ENCODE data around the gene RYR2.

RYR2 gene

GRCh38 chr1:237383791-237384190 is 341.8 kb downstream of the RYR2 start:
- no peak for DNase-seq (ENCODE audit: low spot score)
- in situ Hi-C loops (cut with MboI; ENCODE audit: low pct_unique_long_range_greater_than_20kb, low sequenced_read_pairs, unreplicated experiment): loop anchor here (25.0 kb wide), 1 partner anchor 1271 kb away; no protein-coding TSS in a partner anchor
- no peak for TF ChIP-seq CTCF (IDR thresholded peaks at IDR 0.05; ENCODE audit: extremely low read depth, insufficient read depth, missing control alignments)

GRCh38 chr1:237384213-237384612 is 342.2 kb downstream of the RYR2 start:
- in situ Hi-C loops (cut with MboI; ENCODE audit: low pct_unique_long_range_greater_than_20kb, low sequenced_read_pairs, unreplicated experiment): loop anchor here (25.0 kb wide), 1 partner anchor 1272 kb away; no protein-coding TSS in a partner anchor

GRCh38 chr1:237386362-237387143 is 344.6 kb downstream of the RYR2 start:
- peak; percentile 26 for DNase-seq (ENCODE audit: low spot score)
- TF ChIP-seq CTCF (IDR thresholded peaks at IDR 0.05; ENCODE audit: extremely low read depth, insufficient read depth, missing control alignments): peak; percentile 65
- in situ Hi-C loops (cut with MboI; ENCODE audit: low pct_unique_long_range_greater_than_20kb, low sequenced_read_pairs, unreplicated experiment): loop anchor here (25.0 kb wide), 1 partner anchor 1274 kb away; no protein-coding TSS in a partner anchor

More at GRCh38 chr1:237384213-237384612, 342.2 kb downstream of the RYR2 start:
- no peak for DNase-seq (ENCODE audit: low spot score)
- TF ChIP-seq CTCF (IDR thresholded peaks at IDR 0.05; ENCODE audit: extremely low read depth, insufficient read depth, missing control alignments): no peak

- in situ Hi-C loops (cut with MboI; ENCODE audit: low pct_unique_long_range_greater_than_20kb, low sequenced_read_pairs, unreplicated experiment): loop anchor here (25.0 kb wide), 1 partner anchor 1275 kb away; no protein-coding TSS in a partner anchor
- no peak for TF ChIP-seq CTCF (IDR thresholded peaks at IDR 0.05; ENCODE audit: extremely low read depth, insufficient read depth, missing control alignments)
Measured at GRCh38 chr1:237387144-237387505, 345.1 kb downstream of the RYR2 start.

GRCh38 chr1:237390823-237391222 is 348.8 kb downstream of the RYR2 start:
- no peak for DNase-seq (ENCODE audit: low spot score)
- in situ Hi-C loops (cut with MboI; ENCODE audit: low pct_unique_long_range_greater_than_20kb, low sequenced_read_pairs, unreplicated experiment): loop anchor here (25.0 kb wide), 1 partner anchor 1279 kb away; no protein-coding TSS in a partner anchor

More at GRCh38 chr1:237387144-237387505, 345.1 kb downstream of the RYR2 start:
- DNase-seq (ENCODE audit: low spot score): no peak

GRCh38 chr1:237393632-237394031 is 351.6 kb downstream of the RYR2 start:
- no peak for TF ChIP-seq CTCF (IDR thresholded peaks at IDR 0.05; ENCODE audit: extremely low read depth, insufficient read depth, missing control alignments)
- no peak for DNase-seq (ENCODE audit: low spot score)
- in situ Hi-C loops (cut with MboI; ENCODE audit: low pct_unique_long_range_greater_than_20kb, low sequenced_read_pairs, unreplicated experiment): loop anchor here (25.0 kb wide), 1 partner anchor 1281 kb away; no protein-coding TSS in a partner anchor

More at GRCh38 chr1:237390823-237391222, 348.8 kb downstream of the RYR2 start:
- no peak for TF ChIP-seq CTCF (IDR thresholded peaks at IDR 0.05; ENCODE audit: extremely low read depth, insufficient read depth, missing control alignments)
